ENCODE data around the gene F9. TPM values are rescaled to one million over a fixed set of nuclear protein-coding genes. Genes with fewer than 3 reads are reported as not detected.

Gene F9
- polyA plus RNA-seq, 4 donors: 0.32 TPM; not detected in 3

- no peak for DNase-seq (ENCODE audit: low read depth in 4 of 4, low spot score in 2 of 4)
These were observed 65.5 kb downstream of the F9 start for GRCh38 chrX:139596068-139596467.

GRCh38 chrX:139600105-139600504 is 69.6 kb downstream of the F9 start:
- no peak for DNase-seq (ENCODE audit: low read depth in 4 of 4, low spot score in 2 of 4)

Other genes starting within 250 kb of the F9 start
- 1 to 10 TPM in 3 of 4 donors, under 1 TPM in 1; 0.79 to 1.5 (median 1.2) TPM for gene MCF2, start 177.4 kb downstream of the F9 start, polyA plus RNA-seq (ENCODE audit: insufficient read length in 4 of 4)

Measured in left renal cortex interstitium (tissue), 4 donors.